ENCODE data around the gene HS1BP3. TPM values are rescaled to one million over a fixed set of nuclear protein-coding genes. Genes with fewer than 3 reads are reported as not detected.

Gene HS1BP3
- total RNA-seq, 1 experiment from 2014 or later = 17.1 TPM

- intact Hi-C loops (cut with micrococcal nuclease) = no loop called here
These were observed 31.3 kb downstream of the HS1BP3 start for GRCh38 chr2:20619624-20620024.

GRCh38 chr2:20618886-20619521 is 31.9 kb downstream of the HS1BP3 start:
- Histone ChIP-seq H3K4me1 (ENCODE audit: control insufficient read depth in 1 of 2, insufficient read depth in 2 of 2, low read length in 2 of 2) (peaks cover 27 to 38% of the 10 kb centered on the region in 2 experiments; a peak in 3 of 4 replicates), H3K9ac (ENCODE audit: low read length) (no peak overlapping the region), H2AFZ (ENCODE audit: low read depth, low read length, poor library complexity, severe bottlenecking) (no peak overlapping the region), H3K9me2 (ENCODE audit: insufficient read depth) (no peaks in the 10 kb centered on the region), H3K79me2 (ENCODE audit: insufficient read depth, low read length) (no peaks in the 10 kb centered on the region), H3K4me3 (replicated peaks in 1 of 2; ENCODE audit: low read depth in 1 of 2, low read length in 2 of 2) (no peak overlapping the region), H3K36me3 (ENCODE audit: control insufficient read depth in 1 of 2, insufficient read depth in 2 of 2, low read length in 2 of 2) (peaks cover 0 to 4% of the 10 kb centered on the region in 2 experiments; a peak in 1 of 4 replicates), H3K27me3 (ENCODE audit: insufficient read depth, low read length) (no peaks in the 10 kb centered on the region), H3K27ac (ENCODE audit: low read depth, low read length) (no peak overlapping the region), H3K4me2 (ENCODE audit: low read length) (no peak overlapping the region), H3K9me3 (ENCODE audit: control insufficient read depth in 1 of 2, insufficient read depth in 1 of 2, low read depth in 1 of 2, low read length in 2 of 2) (no peaks in the 10 kb centered on the region), H4K20me1 (ENCODE audit: insufficient read depth) (no peaks in the 10 kb centered on the region)
- no TSS peak for BruUV-seq (replicated peaks)
- TF ChIP-seq SIN3A (IDR thresholded peaks at IDR 0.05; ENCODE audit: low read depth) (no peak), ZFX (IDR thresholded peaks at IDR 0.05) (no peak), EZH2phosphoT487 (IDR thresholded peaks at IDR 0.05; ENCODE audit: borderline replicate concordance) (no peak), EZH2 (IDR thresholded peaks at IDR 0.05) (no peak), POLR2A (IDR thresholded peaks at IDR 0.05; ENCODE audit: borderline replicate concordance, extremely low read depth, insufficient read depth, insufficient read length) (no peak)
- RAD21 ChIA-PET (ENCODE audit: low non-redundant PET in 1 of 2, low total read pairs in 2 of 2, uncharacterized antibody in 2 of 2, unreplicated experiment in 2 of 2) = no interaction called here
- CTCF ChIA-PET = no interaction called here
- ATAC-seq = no peak
- intact Hi-C loops (cut with micrococcal nuclease) = no loop called here
- DNase-seq (ENCODE audit: low read depth, low spot score) = no peak
- POLR2A ChIA-PET = interaction anchor here (2.3 kb wide), 1 partner anchor 172 kb away, joined by 8 read pairs; the partner anchor contains the start of gene RHOB

More at GRCh38 chr2:20619624-20620024, 31.3 kb downstream of the HS1BP3 start:
- Histone ChIP-seq H3K4me2 (ENCODE audit: low read length) (no peak overlapping the region), H3K4me1 (ENCODE audit: control insufficient read depth in 1 of 2, insufficient read depth in 2 of 2, low read length in 2 of 2) (peaks cover 21 to 32% of the 10 kb centered on the region in 2 experiments; a peak in 3 of 4 replicates), H3K36me3 (ENCODE audit: control insufficient read depth in 1 of 2, insufficient read depth in 2 of 2, low read length in 2 of 2) (peaks cover 0 to 4% of the 10 kb centered on the region in 2 experiments; a peak in 1 of 4 replicates), H3K27me3 (ENCODE audit: insufficient read depth, low read length) (no peaks in the 10 kb centered on the region), H3K9me2 (ENCODE audit: insufficient read depth) (no peaks in the 10 kb centered on the region), H3K9ac (ENCODE audit: low read length) (no peak overlapping the region), H3K9me3 (ENCODE audit: control insufficient read depth in 1 of 2, insufficient read depth in 1 of 2, low read depth in 1 of 2, low read length in 2 of 2) (no peaks in the 10 kb centered on the region), H2AFZ (ENCODE audit: low read depth, low read length, poor library complexity, severe bottlenecking) (no peak overlapping the region), H3K4me3 (replicated peaks in 1 of 2; ENCODE audit: low read depth in 1 of 2, low read length in 2 of 2) (no peak overlapping the region), H3K79me2 (ENCODE audit: insufficient read depth, low read length) (no peaks in the 10 kb centered on the region), H4K20me1 (ENCODE audit: insufficient read depth) (no peaks in the 10 kb centered on the region), H3K27ac (ENCODE audit: low read depth, low read length) (no peak overlapping the region)
- TF ChIP-seq FOSL1 (IDR thresholded peaks at IDR 0.05; ENCODE audit: low read depth) = no peak
- no peak for TF ChIP-seq SRF (IDR thresholded peaks at IDR 0.05; ENCODE audit: low read depth)
- TF ChIP-seq YY1 (IDR thresholded peaks at IDR 0.05; ENCODE audit: extremely low read depth, insufficient replicate concordance, low read depth, low read length) = no peak
- no peak for TF ChIP-seq RAD21 (IDR thresholded peaks at IDR 0.05; ENCODE audit: low read depth)
- no peak for TF ChIP-seq CEBPB (IDR thresholded peaks at IDR 0.05; ENCODE audit: low read depth)
- no peak for TF ChIP-seq SIN3A (IDR thresholded peaks at IDR 0.05; ENCODE audit: low read depth)
- no peak for TF ChIP-seq MAX (IDR thresholded peaks at IDR 0.05)
- no peak for TF ChIP-seq JUND (IDR thresholded peaks at IDR 0.05)
- CTCF ChIA-PET = no interaction called here
- DNase-seq (ENCODE audit: low read depth, low spot score) (no peak), ATAC-seq (no peak)
- no TSS peak for BruUV-seq (replicated peaks)
- RAD21 ChIA-PET (ENCODE audit: low non-redundant PET in 1 of 2, low total read pairs in 2 of 2, uncharacterized antibody in 2 of 2, unreplicated experiment in 2 of 2) = no interaction called here
- POLR2A ChIA-PET = interaction anchor here (2.3 kb wide), 1 partner anchor 173 kb away, joined by 8 read pairs; the partner anchor contains the start of gene RHOB

Measured in HCT116 (cell line).